Daoy (cell line): ENCODE measurements around the gene NRXN2. TPM values are rescaled to one million over a fixed set of nuclear protein-coding genes. Genes with fewer than 3 reads are reported as not detected.
"Not testable (repeated sequence)": the region's sequence is repeated elsewhere in the genome, so short reads cannot be mapped to it uniquely, and the experiment has no call there.

ENCODE experiments used
- DNase-seq: peaks from one replicate; pipeline ENCODE4 v3.0.0-alpha.2; 2015; ENCODE audit warnings: low read depth
- total RNA-seq: library from RNA; depleted of rRNA; stranded (reverse); fragments of >200 nt; shearing (Covaris generic); gene quantifications from 2 replicates; pipeline ENCODE4 v1.2.3, GENCODE V29; 2014

Gene NRXN2
- total RNA-seq, 1 experiment from 2014 or later: 20.9 TPM

DNA sequence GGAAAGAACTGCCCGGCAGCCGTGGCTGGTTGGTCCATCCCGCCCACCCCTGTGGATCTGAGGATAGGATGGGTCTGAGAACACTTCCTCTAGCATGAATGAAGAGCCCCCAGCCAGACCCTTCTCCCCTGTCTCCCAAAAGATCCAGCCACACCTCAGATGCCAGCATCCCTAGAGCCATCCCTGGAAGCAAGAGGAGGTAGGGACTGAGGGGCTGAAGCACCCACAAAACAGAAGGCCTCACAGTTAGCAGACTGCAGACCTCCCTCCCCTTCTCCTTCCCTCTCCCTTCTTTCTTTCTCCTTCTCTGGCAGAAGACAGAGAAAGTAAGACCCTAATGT is 1.7 kb downstream of the NRXN2 start:
- DNase-seq: no peak

DNA sequence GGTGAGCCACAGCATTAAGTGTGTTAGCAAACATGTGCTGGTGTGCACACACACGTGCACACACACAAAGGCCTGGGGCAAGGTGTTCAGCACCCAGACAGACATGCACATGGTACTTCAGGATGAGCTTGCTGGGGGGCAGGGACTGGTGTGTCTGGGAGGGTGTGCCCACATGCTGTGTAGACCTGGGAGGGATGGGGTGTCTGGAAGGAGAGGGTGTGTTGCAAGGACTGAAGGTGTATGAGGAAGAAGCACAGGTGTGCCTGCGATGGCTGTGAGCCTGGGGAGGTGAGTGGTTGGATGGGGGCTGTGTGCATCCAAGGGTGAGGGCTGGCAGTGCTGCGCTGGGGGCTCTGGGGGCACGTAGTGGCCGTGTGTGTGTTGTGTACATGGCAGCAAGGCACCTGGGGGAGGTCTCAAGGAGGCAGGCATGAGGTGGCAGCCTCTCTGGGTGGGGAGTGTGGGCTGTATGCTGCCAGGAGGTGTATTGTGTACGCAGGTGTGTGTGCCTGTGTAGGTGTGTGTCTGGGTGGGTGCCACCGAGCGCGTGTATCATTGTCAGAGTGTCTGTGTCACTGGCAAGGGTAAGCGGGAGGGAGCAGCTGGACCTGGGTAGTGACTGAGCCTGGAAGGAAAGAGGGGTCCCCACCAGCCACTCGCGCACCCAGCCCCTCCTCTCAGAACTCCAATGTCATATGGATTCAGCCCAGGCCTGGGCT is 2.2 kb downstream of the NRXN2 start:
- DNase-seq: no peak

DNA sequence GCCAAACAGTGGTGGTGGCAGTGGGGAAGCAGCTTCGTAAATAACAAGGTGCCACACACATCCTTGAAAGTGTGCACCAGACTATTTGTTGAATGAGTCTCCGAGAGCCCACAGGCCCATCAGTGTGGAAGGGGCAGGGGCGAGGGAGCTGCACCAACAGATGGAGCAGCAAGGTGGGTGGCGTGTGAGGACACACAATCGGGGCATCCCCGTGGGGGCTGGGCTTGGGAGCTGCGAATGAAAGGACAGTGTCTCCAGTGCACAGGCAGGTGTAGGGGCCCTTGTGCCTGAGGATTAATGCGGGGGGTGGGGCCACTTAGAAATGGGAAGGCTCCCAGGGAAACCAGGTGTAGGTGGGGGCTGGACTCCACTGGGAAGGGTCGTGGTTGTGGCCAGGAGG is 2.8 kb downstream of the NRXN2 start:
- DNase-seq: no peak

DNA sequence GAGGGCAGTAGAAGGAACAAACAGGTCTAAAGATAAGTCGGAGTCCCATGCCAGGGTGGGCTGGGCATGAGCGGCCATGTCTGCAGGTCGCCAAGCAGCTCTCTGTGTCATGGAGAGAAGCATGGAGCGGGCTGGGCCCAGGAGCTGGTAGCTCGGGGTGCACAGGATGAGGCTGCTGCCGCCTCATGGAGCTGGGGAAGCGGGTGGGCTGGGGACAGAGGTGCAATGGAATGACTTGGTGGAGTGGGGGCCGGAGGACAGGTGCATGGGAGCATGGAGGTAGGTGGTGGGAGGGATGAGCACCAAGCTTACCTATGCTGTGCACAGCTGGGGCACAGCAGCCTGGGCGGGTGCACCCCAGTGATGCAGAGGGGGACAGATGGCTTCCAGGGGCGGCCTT is 3.6 kb downstream of the NRXN2 start:
- no peak for DNase-seq

DNA sequence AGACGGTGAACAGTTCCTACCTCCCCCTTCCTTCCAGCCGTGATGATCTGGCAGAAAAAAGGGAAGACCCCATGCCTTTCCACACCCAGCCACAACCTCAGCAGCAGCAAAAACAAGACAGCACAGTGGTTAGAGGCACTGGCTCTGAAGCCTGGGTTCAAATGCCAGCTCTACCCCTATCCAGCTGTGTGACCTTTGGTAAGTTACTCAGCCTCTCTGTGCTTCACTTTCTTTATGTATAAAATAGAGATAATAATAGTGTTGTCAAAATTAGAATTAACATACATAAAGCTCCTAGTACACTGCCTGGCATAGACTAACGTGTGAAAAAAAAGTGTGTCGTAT is 4.2 kb downstream of the NRXN2 start:
- DNase-seq: no peak

DNA sequence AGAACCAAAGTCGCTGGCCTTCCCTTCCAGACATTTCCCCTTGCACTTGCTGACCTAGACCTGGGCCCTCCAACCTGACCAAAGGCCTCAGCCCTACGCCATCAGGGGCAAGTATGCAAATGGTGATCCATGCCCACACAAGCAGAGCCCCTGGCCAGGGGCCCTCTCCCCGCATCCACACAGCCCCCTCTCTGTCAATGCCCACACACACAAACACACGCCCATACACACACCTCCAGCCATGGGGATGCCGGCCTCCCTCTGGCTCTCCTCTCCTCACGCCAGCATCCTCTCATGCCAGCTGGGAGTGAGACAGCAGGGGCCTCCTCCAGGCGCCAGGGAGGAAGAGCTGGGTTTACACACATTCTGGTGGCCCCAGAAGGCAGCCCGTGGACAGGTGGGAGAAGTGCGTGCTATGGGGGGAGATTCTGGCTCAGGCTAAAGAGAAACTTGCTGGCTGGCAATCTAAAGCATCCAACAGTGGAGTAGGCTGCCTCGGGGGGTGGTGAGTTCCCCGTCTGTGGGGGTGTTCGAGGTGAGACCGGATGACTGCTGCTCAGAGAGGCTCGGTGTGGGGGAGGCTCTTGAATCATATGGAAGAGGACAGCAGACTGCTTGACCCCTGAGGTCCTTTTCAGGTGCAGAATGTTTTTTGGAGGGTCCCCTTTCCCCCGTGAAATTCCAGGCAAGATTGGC is 4.8 kb downstream of the NRXN2 start:
- DNase-seq: no peak

DNA sequence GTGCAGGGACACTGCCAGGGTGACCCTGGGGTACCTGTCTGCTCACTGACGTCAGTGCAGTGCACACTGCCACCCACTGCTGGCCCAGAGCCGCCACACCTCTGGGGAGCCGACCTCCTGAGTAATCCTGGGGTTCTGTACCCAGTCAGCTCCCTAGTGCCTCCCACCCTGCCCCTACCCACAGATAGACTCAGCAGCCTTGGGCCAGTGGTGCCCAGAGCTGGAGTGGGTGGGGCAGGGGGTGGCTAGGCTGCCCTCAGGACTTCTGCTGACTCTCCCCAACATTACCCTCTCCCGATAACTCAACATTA is 5.8 kb downstream of the NRXN2 start:
- no peak for DNase-seq

DNA sequence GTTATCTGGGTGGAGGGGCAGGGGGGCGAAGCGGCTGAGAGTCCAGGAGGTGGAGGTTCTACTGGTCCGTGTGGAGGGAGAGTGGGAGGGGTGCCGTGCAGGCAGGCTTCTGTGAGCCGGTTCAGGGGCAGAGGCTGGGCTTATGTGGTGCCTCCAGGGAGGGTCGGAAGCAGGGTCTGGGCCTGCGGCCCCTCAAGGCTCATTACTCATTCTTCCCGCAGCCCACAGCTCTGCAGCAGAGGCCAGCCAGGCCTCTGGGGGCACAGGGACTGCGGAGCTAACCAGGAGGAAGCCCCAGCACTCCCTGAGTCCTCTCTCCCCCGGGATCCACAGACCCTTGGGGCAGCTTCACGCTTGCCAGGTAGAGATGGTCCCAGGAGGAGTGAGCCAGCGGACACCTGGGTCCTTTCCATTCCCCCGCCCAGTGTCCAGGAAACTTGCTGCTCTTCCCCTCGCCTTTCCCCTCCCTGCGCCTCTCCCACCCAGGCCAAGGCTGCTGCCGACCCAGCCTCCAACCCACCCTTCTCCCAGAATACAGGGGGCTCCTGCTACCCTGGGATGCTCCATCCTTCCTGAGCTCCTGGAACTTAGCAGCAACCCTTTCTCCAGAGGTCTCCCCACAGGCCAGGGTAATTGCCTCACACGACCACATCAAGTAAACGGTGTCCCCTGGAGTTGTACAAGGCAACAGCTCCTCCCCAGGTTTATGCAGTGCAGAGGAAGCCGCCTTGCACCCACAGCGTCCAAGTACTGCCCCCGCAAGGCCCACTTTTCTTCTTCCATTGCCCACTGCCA is 6.3 kb downstream of the NRXN2 start:
- DNase-seq: peak; percentile 46

DNA sequence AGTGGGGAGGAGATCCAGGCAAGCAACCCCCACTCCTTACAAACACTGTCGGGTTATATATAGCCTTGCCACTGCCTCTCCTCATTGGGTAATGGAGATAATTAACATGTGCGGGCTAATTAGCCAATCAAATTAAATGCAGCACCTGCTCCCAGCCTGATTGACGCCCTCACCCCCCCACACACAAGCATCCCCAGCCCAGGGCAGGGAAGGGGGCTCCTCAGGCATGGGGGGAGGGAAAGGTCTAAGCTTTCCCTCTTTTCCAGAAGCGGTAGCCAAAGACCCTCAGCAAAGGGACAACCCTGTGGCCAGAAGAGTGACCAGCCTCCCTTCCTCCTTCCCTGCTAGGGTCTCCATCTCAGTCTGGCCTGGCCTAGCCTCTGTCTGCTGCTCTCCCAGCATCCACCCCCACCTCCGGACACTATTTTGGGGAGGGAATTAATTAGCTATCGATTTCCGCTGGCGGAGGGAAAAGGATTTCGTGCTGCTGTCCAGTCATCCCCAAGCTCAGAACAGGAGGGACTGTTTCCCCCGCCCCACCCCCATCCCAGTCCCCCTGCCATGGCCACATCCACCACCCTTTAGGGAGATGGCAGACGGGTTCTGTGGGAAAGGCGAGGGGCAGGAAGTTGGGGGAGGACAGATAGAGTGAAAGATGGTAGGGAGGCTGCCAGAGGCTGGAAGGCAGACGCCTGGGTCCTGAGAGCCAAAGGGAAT is 7.1 kb downstream of the NRXN2 start:
- DNase-seq: no peak

DNA sequence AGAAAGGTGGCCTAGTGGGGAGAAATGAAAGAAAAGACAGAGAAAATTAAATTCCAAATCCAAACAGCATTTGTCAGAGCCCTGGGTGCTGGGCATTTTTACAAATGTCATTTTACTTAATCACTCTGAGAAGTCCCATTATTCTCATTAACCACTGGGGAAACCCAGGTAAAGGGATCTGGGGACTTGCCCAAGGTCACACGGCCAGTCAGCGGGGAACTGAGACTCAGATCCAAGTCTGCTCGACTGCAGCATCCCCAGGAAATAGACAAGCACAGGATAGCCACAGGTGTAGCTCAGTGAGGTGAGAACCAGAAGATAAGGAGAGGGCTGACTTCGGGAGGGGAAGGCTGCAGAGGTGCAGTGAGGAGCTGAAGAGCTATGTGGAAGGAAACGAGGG is 7.9 kb downstream of the NRXN2 start:
- DNase-seq: no peak

DNA sequence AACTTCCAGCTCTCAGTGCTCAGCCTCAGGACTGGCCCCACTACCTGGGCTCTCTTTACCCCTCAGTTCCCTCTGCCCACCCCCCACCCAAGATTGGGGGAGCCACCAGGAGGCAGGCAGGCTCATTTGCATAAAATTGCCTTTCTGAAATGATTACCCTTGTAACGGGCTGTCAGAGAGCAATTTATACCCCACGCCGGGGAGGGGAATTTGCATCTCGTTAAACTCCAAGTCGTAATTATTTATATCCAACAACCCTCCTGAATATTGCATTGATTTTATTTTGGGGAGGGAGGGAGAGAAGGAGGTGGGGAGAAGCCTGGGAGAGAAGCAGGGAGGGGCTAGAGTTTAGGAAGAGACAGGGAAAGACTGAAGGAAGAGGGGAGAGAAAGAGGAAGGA is 8.3 kb downstream of the NRXN2 start:
- DNase-seq: no peak

DNA sequence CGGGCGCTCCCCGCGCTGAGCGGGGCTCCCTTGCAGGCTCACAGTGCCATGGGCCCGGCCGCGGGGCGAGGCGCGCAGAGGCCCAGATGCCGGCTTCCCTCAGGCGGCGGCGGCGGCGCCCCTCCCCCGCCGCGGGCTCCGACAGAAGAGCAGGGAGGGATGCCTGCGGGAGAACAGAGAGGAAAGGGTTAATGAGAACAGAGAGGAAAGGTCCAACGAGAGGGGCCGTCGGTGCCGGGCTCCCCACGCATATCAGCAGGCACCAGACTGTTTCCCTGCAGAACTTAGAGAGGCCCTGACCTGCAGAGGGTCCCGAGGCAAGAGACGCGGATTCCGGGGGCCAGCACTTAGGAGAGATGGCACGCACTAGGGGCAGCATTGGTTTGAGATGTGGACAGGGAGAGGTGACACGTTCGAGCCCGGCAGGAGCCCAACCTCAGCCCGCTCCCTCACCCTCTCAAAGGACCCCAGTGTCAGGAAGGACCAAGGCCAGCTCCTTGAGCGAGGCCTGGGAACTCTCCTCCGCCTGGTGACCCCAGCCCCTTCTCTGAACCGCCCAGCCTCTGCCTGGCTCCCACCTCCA is 9.1 kb downstream of the NRXN2 start:
- no peak for DNase-seq

DNA sequence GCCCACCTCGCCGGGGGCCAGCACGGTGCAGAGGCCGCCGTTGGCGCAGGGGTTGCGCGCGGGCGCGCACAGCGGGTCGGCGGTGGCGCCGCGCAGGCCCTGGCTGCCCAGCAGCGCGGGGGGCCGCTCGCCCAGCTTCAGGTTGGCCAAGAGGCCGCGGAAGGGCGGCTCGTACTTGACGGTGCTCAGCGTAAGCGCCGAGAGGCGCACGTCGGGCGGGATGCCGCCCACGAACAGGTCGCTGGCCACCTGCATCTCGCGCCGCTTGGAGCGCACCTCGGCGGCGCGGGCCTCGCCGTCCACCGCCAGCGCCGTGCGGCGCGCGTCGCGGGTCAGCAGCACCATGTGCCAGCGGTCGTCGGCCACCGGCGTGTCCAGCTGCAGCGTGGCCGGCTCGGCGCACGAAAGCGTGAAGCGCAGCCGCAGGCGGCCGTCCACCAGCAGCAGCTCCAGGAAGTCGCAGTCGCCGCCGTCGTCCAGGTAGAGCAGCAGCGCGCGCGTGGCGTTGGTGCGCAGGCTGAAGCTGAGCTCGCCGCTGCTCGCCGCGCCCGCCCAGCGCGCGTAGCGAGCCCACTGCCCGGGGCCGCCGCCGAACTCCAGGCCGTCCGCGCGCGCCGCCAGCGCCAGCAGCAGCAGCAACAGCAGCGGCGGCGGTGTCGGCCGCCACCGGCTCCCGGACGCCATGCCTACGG is 9.8 kb downstream of the NRXN2 start:
- no peak for DNase-seq

DNA sequence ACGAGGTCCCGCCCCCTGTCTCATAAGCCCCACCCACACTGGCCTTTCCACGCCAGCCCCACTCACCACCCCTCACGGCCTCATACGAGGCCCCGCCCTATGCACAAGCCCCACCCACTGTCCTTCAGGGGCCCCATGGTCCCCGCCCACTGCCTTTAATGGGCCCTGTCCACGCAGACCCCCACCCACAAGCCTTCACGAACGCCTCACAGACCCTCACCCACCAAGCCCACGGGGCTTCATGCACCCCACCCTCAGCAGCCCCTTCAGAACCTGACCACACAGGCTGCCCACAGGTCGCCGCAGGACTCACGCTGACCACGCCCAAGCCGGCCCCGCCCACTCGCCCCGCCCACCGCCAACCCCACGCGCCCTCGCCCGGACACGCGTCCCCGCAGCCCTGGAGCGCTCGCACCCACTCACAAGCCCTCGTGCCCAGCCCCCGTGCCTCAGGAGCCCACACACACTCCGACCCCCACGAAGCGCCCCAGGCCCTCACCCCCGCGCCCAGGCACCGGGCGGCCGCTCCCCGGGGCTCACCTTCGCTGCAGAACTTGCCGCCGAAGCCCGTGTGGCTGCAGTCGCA is 10.5 kb downstream of the NRXN2 start:
- DNase-seq: no peak

DNA sequence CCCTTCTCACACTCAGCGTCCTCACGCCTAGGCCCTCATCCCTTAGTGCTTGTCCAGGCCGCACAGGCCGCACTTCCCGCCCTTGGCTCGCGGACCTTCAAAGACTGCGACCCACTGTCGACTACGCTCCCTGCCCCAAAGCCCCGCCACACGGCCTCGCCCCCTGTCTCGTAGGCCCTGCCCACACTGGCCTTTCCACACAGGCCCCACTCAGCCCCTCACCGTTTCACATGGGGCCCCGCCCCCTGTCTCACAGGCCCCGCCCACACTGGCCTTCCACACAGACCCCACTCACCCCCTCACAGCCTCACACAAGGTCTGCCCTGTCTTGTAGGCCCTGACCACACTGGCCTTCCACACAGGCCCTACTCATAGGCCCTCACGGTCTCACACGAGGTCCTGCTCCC is 11.0 kb downstream of the NRXN2 start:
- no peak for DNase-seq

DNA sequence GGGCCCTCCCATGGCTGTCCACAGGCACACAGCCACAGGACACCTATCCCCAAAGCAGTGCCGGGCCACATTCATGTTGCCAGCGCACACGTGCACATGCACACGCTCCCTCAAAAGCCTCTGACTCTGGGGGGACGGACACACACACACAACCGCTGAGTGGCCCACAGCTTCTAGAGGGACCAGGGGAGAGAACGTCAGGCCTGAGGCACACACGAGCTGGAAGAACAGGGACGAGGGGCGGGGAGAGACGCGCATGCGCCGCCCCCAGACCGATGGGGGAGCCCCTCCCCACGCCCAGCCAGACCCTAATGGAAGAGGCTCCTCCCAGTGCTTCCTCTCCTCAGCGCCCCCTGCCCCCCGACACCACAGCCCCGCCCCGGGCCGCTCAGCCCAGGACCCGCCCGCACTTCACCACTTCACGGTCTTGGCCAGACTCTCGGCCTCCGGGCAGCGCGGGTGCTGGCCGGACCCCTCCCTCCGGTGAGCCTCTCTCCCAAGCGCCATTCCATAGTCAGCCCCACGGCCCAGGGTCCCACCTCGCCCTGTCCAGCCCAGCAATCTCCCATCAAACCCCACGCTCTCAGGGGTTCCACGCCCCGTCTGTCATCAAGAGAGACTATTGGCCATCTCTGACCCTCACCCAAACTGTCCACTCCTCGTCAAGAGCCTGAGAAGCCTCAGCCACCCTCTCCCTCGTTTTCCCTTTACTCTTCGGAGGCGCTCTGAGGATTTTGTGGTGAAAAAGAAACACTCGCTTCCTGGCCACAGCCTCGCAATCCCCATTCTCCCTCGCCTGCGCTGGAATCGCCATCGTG is 11.7 kb downstream of the NRXN2 start:
- no peak for DNase-seq

DNA sequence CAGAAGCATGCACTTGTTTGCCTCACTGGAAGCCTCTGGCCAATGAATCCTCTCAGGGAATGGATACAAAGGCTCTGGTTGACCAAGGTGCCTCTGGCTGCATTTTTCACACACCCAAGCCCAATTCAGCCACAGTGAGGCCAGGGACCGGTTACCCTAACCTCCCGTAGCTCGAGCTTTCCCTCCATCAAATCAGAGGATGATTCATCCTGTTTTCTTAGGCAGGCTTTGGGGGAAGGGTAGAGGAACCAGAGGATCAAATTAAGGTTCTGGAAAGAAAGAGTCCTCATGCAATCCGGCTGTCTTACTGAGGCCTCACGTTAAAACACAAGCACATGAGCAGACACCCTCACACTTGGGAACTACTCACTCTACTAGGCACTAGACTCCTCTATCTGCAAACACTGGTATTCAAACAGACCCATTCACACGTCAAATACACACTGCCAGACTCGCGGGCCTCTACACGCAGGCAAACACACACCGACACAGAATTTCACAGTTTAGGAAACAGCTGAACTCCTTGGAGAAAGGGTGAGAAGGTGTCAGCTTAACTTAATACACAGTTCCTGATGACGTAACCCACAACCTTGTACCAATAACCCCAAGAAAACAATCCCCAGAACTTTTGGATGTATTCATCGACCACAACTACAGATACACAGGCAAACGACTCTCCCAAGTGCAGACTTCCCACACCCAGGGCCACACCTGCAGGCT is 12.4 kb downstream of the NRXN2 start:
- peak; percentile 60 for DNase-seq

DNA sequence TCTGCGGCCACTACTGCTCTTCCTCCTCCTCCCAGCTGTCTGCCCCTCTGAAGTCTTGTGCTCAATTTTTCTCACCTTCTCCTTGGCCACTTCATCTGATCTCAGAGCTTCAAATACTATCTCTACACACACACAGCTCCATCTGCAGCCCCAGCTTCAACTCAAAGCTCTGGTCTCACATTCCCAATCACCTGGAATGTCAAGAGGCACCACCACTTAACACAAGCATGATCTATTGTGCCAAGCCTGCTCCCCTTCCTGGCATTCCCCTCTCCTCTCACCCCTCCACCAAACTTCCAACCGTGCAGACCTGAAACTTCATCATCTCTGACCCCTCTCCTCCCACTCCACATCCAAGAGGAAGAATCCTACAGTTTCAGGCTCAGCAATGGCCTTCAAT is 17.5 kb downstream of the NRXN2 start:
- no peak for DNase-seq

DNA sequence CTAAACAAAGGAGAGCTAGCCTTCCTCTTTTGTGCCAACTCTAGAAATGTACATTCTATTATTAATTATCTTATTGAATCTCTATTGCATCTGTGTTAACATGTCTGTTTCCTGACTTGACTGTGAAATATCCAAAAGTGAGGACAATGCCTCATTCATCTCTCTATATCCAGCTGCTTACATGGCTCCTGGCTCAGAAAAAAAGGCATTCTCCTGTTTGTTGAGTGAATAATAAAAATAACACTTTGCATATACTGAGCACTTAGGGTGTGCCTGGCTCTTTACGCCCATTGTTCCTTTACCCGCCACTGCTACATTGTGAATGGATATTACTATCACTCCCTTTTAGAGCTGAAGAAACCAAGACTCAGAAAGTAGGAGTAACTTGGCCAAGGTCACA is 19.9 kb downstream of the NRXN2 start:
- no peak for DNase-seq

DNA sequence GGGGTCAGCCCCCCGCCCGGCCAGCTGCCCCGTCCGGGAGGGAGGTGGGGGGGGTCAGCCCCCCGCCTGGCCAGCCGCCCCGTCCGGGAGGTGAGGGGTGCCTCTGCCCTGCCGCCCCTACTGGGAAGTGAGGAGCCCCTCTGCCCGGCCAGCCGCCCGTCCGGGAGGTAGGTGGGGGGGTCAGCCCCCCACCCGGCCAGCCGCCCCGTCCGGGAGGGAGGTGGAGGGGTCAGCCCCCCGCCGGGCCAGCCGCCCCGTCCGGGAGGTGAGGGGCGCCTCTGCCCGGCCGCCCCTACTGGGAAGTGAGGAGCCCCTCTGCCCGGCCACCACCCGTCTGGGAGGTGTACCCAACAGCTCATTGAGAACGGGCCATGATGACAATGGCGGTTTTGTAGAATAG is 21.0 kb downstream of the NRXN2 start:
- not testable (repeated sequence) for DNase-seq
